Liver (tissue), 9 donors: Measurements from ENCODE around the gene NBAS. TPM values are rescaled to one million over a fixed set of nuclear protein-coding genes. Genes with fewer than 3 reads are reported as not detected.

Experiments used
- DNase-seq: peaks from one replicate; pipeline ENCODE4 v3.0.0-alpha.2; 2017; ENCODE audit warnings: low spot score
- H3K27ac ChIP-seq, 2 donors: one replicate each; pipeline ENCODE4 v1.7.0; 2013; ENCODE audit warnings: inconsistent platforms in 2 of 2, low read length in 2 of 2, control low read depth in 1 of 2, low read depth in 1 of 2, mild to moderate bottlenecking in 1 of 2
- H3K27me3 ChIP-seq, 4 donors: one replicate each; pipeline versions ENCODE4 v1.6.1 to v1.7.0; 2013; ENCODE audit warnings: low read length in 3 of 4, inconsistent platforms in 1 of 4, mild to moderate bottlenecking in 1 of 4, moderate library complexity in 1 of 4; ENCODE audit not compliant: control insufficient read depth in 4 of 4, insufficient read depth in 4 of 4
- H3K36me3 ChIP-seq, 4 donors: one replicate each; pipeline versions ENCODE4 v1.6.1 to v1.7.0; 2013; ENCODE audit warnings: low read length in 3 of 4, mild to moderate bottlenecking in 3 of 4, low read depth in 1 of 4, moderate library complexity in 1 of 4; ENCODE audit not compliant: control insufficient read depth in 4 of 4, insufficient read depth in 3 of 4
- H3K4me1 ChIP-seq, 4 donors: one replicate each; pipeline versions ENCODE4 v1.6.1 to v1.7.0; 2013; ENCODE audit warnings: low read length in 3 of 4, mild to moderate bottlenecking in 3 of 4, moderate library complexity in 1 of 4; ENCODE audit not compliant: control insufficient read depth in 4 of 4, insufficient read depth in 4 of 4
- H3K4me3 ChIP-seq, 3 donors: one replicate each; pipeline versions ENCODE4 v1.6.1 to v1.7.0; 2013; ENCODE audit warnings: low read length in 3 of 3, control low read depth in 1 of 3, low read depth in 1 of 3, mild to moderate bottlenecking in 1 of 3
- H3K9ac ChIP-seq, 2 donors: one replicate each; pipeline ENCODE4 v1.7.0; 2013; ENCODE audit warnings: low read length in 2 of 2, mild to moderate bottlenecking in 2 of 2, moderate library complexity in 2 of 2, control low read depth in 1 of 2, low read depth in 1 of 2
- H3K9me3 ChIP-seq, 4 donors: one replicate each; pipeline versions ENCODE4 v1.6.1 to v1.7.0; 2013; ENCODE audit warnings: low read length in 3 of 4; ENCODE audit not compliant: control insufficient read depth in 4 of 4
- CTCF ChIP-seq: fragments of 150-350 bp; IDR thresholded peaks from 2 replicates; pipeline ENCODE4 v1.5.1; 2017; ENCODE audit warnings: improper control_type of control experiment, low read depth, low read length; ENCODE audit not compliant: missing input control
- EGR1 ChIP-seq, 2 donors: IDR thresholded peaks; 2 replicates each; pipeline ENCODE4 v1.6.1; 2016 to 2018; ENCODE audit warnings: antibody characterized with exemption in 2 of 2, low read depth in 2 of 2
- FOXA2 ChIP-seq: IDR thresholded peaks from 2 replicates; pipeline ENCODE4 v1.6.1; 2016; ENCODE audit warnings: antibody characterized with exemption
- HNF4A ChIP-seq, 2 donors: conservative IDR thresholded peaks; 2 replicates each; pipeline ENCODE4 v1.6.1; 2016; ENCODE audit warnings: antibody characterized with exemption in 2 of 2, mild to moderate bottlenecking in 2 of 2
- HNF4G ChIP-seq: IDR thresholded peaks from 2 replicates; pipeline ENCODE4 v1.6.1; 2016; ENCODE audit warnings: antibody characterized with exemption
- JUND ChIP-seq, 2 donors: IDR thresholded peaks; 2 replicates each; pipeline ENCODE4 v1.6.1; 2016; ENCODE audit warnings: antibody characterized with exemption in 2 of 2
- RAD21 ChIP-seq, 2 donors: IDR thresholded peaks; 2 replicates each; pipeline ENCODE4 v1.6.1; 2016; ENCODE audit warnings: antibody characterized with exemption in 2 of 2, mild to moderate bottlenecking in 2 of 2
- RXRA ChIP-seq, 2 donors: IDR thresholded peaks; 2 replicates each; pipeline ENCODE4 v1.6.1; 2017 to 2018; ENCODE audit warnings: antibody characterized with exemption in 2 of 2, mild to moderate bottlenecking in 1 of 2
- SP1 ChIP-seq: IDR thresholded peaks from 2 replicates; pipeline ENCODE4 v1.6.1; 2018; ENCODE audit warnings: antibody characterized with exemption, mild to moderate bottlenecking
- TAF1 ChIP-seq: conservative IDR thresholded peaks from 2 replicates; pipeline ENCODE4 v1.6.1; 2016; ENCODE audit warnings: antibody characterized with exemption, mild to moderate bottlenecking
- YY1 ChIP-seq: IDR thresholded peaks from 2 replicates; pipeline ENCODE4 v1.6.1; 2016; ENCODE audit warnings: antibody characterized with exemption, mild to moderate bottlenecking
- ZBTB33 ChIP-seq: IDR thresholded peaks from 2 replicates; pipeline ENCODE4 v1.6.1; 2016; ENCODE audit warnings: antibody characterized with exemption
- WGBS: extraction: QIAGEN DNeasy Blood & Tissue Kit; methylation state at CpG from one replicate; pipeline ENCODE4 v1.1.7; 2013; 5-methylcytosine and 5-hydroxymethylcytosine counted together
- polyA plus RNA-seq, 2 donors: library from polyadenylated mRNA; stranded (reverse) in 1 of 2; unstranded in 1 of 2; fragments of 200-250 nt in 1 of 2; fragments of >200 nt in 1 of 2; fragmentation: Nextera tagmentation in 1 of 2; extraction: Ambion mirVana in 1 of 2; gene quantifications; one replicate each; pipeline versions ENCODE4 v1.2.1 to v1.2.3, GENCODE V29; 2013 to 2015
- total RNA-seq, 2 donors: library from RNA; depleted of rRNA; stranded (reverse); fragments of >200 nt; gene quantifications; one replicate each; pipeline ENCODE4 v1.2.3, GENCODE V29; 2014
- TF ChIP-seq, protein P1 (sequence below): IDR thresholded peaks from 2 replicates; pipeline ENCODE4 v1.6.1; 2016; ENCODE audit warnings: antibody characterized with exemption
- TF ChIP-seq, protein P2 (sequence below): IDR thresholded peaks from 2 replicates; pipeline ENCODE4 v1.6.1; 2016; ENCODE audit warnings: antibody characterized with exemption
- TF ChIP-seq, protein P3 (sequence below): IDR thresholded peaks from 2 replicates; pipeline ENCODE4 v1.6.1; 2016; ENCODE audit warnings: antibody characterized with exemption, mild to moderate bottlenecking
- donor health status: healthy.
- donor health status: healthy.
- donor health status: healthy.
- donor health status: healthy.
- donor health status: healthy.

The NBAS gene
- total and polyA plus RNA-seq, 4 donors: 10.5 to 40.0 (median 18.9) TPM

GRCh38 chr2:15591373-15591691 is 30.2 kb upstream of the NBAS start:
- H3K27me3 ChIP-seq: no peaks in the 10 kb centered on the region
- H3K9me3 ChIP-seq: no peaks in the 10 kb centered on the region
- peak overlapping the region; percentile 90 to 91 for H3K27ac ChIP-seq
- 23% methylated on average over 7 of the region's 7 CpGs for WGBS
- no peak for DNase-seq
- H3K36me3 ChIP-seq: peaks cover 1 to 11% (median 10%) of the 10 kb centered on the region in 4 donors
- TF ChIP-seq HNF4A (conservative IDR thresholded peaks at IDR 0.05): no peak
- no peak for TF ChIP-seq RAD21 (IDR thresholded peaks at IDR 0.05)
- TF ChIP-seq RXRA (IDR thresholded peaks at IDR 0.05): no peak
- TF ChIP-seq JUND (IDR thresholded peaks at IDR 0.05): no peak
- TF ChIP-seq ZBTB33: no peak
- TF ChIP-seq, protein P1, sequence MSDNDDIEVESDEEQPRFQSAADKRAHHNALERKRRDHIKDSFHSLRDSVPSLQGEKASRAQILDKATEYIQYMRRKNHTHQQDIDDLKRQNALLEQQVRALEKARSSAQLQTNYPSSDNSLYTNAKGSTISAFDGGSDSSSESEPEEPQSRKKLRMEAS: no peak
- TF ChIP-seq FOXA2: no peak
- TF ChIP-seq, protein P2, sequence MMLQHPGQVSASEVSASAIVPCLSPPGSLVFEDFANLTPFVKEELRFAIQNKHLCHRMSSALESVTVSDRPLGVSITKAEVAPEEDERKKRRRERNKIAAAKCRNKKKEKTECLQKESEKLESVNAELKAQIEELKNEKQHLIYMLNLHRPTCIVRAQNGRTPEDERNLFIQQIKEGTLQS: no peak
- TF ChIP-seq, protein P3, sequence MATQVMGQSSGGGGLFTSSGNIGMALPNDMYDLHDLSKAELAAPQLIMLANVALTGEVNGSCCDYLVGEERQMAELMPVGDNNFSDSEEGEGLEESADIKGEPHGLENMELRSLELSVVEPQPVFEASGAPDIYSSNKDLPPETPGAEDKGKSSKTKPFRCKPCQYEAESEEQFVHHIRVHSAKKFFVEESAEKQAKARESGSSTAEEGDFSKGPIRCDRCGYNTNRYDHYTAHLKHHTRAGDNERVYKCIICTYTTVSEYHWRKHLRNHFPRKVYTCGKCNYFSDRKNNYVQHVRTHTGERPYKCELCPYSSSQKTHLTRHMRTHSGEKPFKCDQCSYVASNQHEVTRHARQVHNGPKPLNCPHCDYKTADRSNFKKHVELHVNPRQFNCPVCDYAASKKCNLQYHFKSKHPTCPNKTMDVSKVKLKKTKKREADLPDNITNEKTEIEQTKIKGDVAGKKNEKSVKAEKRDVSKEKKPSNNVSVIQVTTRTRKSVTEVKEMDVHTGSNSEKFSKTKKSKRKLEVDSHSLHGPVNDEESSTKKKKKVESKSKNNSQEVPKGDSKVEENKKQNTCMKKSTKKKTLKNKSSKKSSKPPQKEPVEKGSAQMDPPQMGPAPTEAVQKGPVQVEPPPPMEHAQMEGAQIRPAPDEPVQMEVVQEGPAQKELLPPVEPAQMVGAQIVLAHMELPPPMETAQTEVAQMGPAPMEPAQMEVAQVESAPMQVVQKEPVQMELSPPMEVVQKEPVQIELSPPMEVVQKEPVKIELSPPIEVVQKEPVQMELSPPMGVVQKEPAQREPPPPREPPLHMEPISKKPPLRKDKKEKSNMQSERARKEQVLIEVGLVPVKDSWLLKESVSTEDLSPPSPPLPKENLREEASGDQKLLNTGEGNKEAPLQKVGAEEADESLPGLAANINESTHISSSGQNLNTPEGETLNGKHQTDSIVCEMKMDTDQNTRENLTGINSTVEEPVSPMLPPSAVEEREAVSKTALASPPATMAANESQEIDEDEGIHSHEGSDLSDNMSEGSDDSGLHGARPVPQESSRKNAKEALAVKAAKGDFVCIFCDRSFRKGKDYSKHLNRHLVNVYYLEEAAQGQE: no peak
- no peak for TF ChIP-seq SP1
- TF ChIP-seq EGR1 (IDR thresholded peaks at IDR 0.05; ENCODE audit: low read depth in 2 of 2): no peak
- peak overlapping the region; percentile 57 to 61 for H3K9ac ChIP-seq
- H3K4me1 ChIP-seq: peaks cover 3 to 18% (median 6%) of the 10 kb centered on the region in 4 donors
- H3K4me3 ChIP-seq: peak overlapping the region in 2 of 3 donors; percentile 74 to 93

GRCh38 chr2:15588329-15588919 is 27.3 kb upstream of the NBAS start:
- peaks cover 3 to 16% (median 6%) of the 10 kb centered on the region in 4 donors for H3K4me1 ChIP-seq
- peak; percentile 73 for DNase-seq
- H3K27me3 ChIP-seq: no peaks in the 10 kb centered on the region
- WGBS: 44% methylated on average over 4 of the region's 4 CpGs
- H3K9ac ChIP-seq: no peak overlapping the region
- H3K9me3 ChIP-seq: no peaks in the 10 kb centered on the region
- TF ChIP-seq TAF1 (no peak), YY1 (peak; percentile 18), HNF4A (conservative IDR thresholded peaks at IDR 0.05) (peak in 1 of 2 donors; percentile 66), RXRA (IDR thresholded peaks at IDR 0.05) (no peak), CTCF (peak; percentile 57), RAD21 (IDR thresholded peaks at IDR 0.05) (peak; percentile 76 to 80), HNF4G (peak; percentile 14)
- TF ChIP-seq, protein P3: peak; percentile 29
- H3K36me3 ChIP-seq: no peaks in the 10 kb centered on the region
- H3K27ac ChIP-seq: no peak overlapping the region
- H3K4me3 ChIP-seq: no peak overlapping the region
